ENCODE data around the gene GRB14.
"Not testable (repeated sequence)": the region's sequence is repeated elsewhere in the genome, so short reads cannot be mapped to it uniquely, and the experiment has no call there.

GRB14 gene

DNA sequence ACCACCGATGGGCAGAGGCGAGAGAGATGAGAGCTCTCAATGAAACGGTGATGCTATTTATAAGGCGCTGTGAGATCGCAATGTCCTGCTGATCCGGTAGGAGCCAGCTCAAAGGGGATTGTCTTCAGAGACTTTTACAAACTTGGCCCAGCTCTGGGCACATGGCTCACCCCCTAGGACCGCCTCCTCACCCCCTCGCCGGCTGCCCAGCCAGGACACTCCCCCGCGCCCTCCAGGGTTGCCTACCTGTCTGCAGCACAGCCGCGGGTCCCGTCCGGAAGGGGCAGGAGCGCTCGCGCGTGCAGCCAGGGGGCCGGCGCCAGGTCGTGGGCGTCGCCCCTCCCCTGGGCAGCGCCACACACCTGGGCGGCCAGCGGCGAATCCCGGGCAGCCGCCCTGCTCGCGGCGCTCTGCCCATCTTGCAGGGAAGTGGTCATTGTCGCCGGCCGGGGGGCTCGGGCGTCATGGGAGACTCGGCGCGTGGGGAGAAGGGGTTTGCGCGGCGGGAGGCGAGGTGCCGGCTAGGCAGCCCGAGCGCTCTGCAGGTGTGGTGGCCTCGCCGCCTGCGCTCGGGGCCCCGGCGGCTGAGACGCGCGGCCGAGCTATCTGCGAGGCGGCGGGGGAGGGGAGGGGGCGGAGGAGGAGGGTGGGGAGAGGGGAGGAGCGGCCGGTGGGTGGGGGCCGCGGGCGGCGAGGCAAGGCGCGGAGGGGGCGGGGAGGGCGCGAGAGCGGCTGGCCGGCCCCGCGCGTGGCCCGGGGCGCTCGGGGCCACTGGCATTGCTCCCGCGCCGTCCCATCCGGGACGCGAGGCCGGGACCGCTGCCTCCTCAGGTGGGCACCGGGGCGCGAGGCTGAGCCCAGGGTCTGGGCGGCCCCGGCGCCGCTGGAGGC, at the start of gene GRB14:
Gene GRB14, minus strand, starts transcription at position 610 of the 891 bp plus-strand sequence. Its CDS starts 173 bp downstream, at position 437.
- DNase-seq, result no peak

- DNase-seq, result no peak
Measured at GRCh38 chr2:164669291-164669690, 48.0 kb upstream of the GRB14 start.

DNA sequence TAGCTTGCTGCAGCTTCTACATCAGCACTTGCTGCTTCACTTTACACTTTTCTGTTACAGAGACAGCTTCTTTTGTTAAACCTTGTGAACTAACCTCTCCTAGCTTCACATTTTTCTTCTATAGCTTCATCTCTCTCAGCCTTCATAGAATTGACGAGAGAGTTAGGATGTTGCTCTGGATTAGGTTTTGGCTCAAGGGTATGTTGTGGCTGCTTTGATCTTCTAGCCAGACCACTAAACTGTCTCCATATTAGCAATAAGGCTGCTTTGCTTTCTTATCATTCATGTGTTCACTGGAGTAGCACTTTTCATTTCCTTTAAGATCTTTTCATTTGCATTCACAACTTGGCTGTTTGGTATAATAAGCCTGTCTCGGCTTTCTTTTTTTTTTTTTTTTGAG, 46.3 kb upstream of the GRB14 start:
- DNase-seq, result no peak

DNA sequence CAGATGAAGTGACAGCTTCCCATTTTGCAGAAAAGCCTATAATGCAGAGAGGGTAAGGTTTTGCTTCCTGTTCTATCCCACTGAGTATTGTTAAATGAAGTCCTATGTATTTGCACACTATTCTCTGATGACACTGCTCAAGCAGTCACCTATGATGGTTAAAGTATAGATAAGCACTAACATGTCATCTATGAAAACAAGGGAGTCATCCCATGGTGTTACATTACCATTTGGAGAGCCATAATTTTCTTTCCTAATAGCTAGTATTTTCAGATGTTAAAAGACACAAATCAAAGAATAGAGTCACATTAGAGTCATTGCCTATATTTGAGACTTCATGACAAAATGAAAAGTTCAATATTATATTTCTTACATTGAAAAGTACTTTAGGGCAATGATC, 42.8 kb upstream of the GRB14 start:
- no peak for DNase-seq

DNA sequence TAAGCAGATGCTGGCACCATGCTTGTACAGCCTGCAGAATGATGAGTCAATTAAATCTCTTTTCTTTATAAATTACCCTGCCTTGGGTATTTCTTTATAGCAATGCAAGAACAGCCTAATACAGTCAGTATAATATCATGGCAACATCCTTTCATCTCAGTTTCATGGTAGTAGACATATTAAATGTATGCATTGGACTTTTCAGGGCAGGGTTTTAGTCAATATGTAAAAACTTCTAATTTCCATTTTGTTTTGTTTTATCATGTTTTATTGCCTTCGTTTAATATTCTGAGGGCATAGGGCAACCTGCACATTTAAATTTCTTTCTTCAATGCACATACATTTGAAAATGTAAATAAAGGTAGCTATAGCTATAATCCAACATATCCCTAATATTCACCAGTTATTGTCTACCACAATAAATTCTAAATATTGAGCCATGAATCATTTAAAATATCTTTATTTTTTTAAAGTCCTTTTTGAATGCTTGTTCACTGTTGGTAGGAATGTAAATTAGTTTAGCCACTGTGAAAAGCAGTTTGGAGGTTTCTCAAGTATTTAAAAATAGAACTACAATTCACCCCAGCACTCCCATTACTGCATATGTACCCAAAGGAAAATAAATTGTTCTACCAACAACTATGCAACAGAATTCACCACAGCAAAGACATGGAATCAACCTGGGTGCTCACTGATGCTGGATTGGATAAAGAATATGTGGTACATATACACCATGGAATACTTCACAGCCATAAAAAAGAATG, 41.8 kb upstream of the GRB14 start:
- DNase-seq, result no peak

GRCh38 chr2:164662066-164662465, 40.8 kb upstream of the GRB14 start:
- DNase-seq, result no peak

- DNase-seq, result no peak
Measured at GRCh38 chr2:164661349-164661748, 40.1 kb upstream of the GRB14 start.

- no peak for DNase-seq
Measured at GRCh38 chr2:164657129-164657528, 35.8 kb upstream of the GRB14 start.

- no peak for DNase-seq
Measured at GRCh38 chr2:164655750-164656149, 34.5 kb upstream of the GRB14 start.

DNA sequence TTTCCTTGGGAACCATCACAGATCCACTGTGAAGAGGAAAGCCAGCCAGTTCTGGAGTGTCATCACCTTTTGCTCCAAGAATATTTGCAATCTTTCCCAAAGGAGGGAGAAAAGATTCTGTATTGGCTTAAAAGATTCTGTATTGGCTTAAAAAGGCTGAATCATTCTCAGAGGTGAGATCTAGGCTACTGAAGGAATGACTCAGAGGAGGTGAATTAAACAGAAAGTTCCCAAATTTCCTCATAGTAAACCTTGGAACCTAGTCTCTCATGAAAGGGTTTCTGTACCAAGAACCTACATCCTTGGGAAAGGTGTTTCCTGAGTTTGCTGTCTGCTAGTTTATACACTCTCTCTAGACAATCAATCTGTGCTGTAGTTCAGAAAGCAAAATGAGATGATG, 34.1 kb upstream of the GRB14 start:
- no peak for DNase-seq

GRCh38 chr2:164651361-164651760, 30.1 kb upstream of the GRB14 start:
- DNase-seq, result no peak

- no peak for DNase-seq
Measured at GRCh38 chr2:164644036-164644700, 22.9 kb upstream of the GRB14 start.

DNA sequence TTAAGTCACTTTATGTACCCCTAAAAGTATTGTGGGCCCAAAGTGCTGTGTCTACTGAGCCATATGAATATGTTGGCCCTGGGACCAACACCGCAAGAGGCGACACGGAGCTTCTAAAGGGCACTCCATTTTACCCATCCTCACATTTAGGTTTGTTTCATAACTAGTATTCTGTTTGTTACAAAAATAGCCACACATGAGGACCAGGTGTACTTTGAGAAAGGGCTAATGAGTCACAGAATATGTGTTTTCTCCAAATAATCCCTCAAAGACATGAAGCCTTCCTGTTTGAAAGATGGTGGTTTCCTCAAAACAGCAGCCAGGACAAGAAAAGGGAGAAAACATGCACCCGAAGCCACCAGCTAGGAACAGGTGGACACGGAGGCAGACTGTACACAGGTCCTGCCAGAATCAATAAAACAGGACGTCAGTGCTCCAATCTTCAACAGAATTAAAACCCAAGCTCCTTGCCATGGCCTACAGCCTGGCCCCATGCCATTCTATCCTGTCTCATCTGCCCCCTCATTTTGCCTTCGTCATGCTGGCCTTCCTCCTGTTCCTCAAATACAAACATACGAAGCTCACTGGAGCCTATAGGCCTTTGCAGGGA, 21.8 kb upstream of the GRB14 start:
- DNase-seq, result no peak

DNA sequence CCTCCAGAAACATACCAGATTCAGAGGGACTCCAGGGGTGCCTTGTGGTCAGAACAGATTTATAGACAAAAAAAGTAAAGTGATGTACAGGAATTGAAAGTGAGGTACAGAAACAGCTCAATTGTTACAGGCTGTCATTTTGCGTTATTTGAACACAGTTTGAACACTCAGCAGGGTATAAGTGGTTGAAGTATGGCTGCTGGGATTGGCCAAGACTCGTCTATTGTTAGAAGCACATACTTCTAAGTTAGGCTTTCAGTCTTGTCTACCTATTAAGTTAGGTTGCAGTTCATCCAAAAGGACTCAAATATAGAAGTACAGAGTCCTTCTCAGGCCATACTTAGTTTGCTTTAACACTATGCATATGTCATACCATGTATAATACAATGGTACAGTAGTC, 21.0 kb upstream of the GRB14 start:
- no peak for DNase-seq

GRCh38 chr2:164628319-164628718, 7.0 kb upstream of the GRB14 start:
- DNase-seq, result not testable (repeated sequence)

DNA sequence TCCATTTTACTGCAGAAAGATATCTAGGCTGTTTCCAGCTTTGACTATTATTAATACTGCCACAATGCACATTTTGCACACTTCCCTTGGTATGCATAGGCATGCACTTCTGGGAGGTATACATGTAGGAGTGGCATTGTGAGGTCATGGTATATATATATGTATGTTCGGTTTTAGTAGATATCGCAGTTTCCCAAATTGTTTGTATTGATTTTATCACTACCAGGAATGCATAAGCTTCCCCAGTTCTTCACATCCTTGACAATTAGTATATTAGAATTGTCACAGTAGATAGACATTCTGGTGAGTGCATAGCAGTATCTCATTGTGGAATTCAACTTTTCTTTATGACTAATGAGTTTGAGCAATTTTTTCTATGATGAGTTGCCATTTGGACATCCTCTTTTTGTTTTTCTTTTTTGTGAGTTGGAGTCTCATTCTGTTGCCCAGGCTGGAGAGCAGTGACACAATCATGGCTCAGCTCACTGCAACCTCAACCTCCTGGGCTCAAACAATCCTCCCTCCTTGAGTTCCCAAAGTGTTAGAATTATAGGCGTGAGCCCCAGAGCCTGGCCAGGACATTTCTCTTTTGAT, 4.2 kb upstream of the GRB14 start:
- DNase-seq, result no peak

DNA sequence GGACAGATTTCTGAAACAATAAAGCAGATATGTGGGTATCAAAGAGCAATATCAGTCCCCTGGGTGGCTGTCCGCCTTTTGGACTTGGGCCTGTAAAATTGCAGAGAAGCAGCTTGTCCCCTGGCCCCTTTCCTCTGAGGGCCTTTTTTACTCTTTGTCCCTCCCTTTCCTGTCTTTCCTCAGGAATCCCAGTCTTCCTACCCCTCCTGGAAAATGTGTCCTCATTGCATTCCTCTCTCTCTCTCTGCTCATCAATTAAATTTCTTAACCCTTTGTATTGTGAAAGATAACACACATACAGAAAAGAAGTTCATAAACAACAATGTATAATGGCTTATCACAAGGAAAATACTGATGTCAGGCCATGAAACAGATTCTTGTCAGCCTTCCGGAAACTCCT, 3.0 kb upstream of the GRB14 start:
- no peak for DNase-seq

GRCh38 chr2:164622338-164623106, 1.2 kb upstream of the GRB14 start:
- DNase-seq, result no peak

GRCh38 chr2:164621764-164622105, 453 bp upstream of the GRB14 start:
- DNase-seq, result no peak

DNA sequence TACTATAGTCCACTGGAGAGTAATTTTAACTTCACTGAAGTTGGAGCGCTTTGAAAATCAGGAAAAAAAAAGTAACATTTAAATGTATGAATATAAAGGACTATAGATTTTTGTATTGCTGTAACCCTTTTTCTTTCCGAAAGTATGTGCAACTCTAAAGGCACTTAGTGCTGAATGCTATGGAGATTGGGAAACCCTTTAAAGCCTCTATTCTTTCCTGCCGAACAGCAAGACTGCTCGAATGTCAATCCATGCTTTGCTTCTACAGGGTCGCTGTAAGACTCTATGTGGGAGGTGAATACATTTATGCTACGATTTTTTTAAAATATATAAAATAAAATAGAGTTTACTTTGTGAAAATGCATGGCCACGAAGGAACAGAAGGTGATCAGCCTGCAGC, 825 bp downstream of the GRB14 start:
- no peak for DNase-seq

DNA sequence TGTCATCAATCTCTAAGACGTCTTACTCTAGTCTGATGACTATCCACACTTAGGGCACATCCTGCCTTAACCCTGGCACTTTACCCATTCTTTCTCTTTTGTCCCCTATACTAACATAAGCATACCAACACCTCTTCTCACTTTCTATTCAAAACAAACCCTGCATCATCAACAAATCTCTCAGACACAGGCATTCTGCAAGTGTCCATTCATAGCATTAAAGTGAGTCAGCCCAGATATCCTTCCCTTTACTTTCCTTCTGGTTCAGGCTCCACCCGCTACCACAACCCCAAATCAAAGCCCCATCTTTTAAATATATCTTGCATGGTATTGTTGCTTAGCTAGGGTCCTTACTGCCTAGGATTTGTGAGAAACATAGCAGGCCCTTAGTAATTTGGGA, 3.8 kb downstream of the GRB14 start:
- DNase-seq, result no peak

Measured in T1000 (cell line).